Activated T-cell treated with anti-CD3 and anti-CD28 coated beads for 1 hour (primary cell): Measurements from ENCODE around the gene GSTT2.
"Not testable (repeated sequence)": the region's sequence is repeated elsewhere in the genome, so short reads cannot be mapped to it uniquely, and the experiment has no call there.

Experiments used
- DNase-seq: peaks from one replicate; pipeline ENCODE4 v3.0.0-alpha.2; 2020; ENCODE audit warnings: low read depth

Gene GSTT2

DNA sequence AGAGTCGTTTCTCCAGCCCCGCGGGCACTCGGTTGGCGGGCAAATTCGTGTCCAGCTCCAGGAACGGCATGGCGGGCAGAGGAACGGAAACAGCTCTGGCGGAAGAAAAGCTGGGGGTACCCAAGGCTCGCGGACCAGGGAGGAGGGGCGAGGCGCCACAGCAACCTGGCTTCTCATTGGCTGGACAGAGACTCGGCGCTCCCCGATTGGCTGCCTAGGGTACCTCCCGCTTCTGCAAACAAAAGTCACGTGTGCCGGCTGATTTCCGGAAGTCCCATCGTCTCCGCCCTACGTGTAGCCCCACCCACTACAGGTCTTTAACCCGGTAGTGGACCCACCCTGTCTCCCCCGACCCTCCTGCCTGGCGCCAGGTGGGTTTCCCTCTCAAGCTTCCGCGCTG is 5.6 kb upstream of the GSTT2 start, which contains the start of gene DDT:
TSS of gene DDT (minus strand) at position 97 of the 400 bp plus-strand sequence. CDS start at position 70, 27 bp downstream.
- DNase-seq = not testable (repeated sequence)

DNA sequence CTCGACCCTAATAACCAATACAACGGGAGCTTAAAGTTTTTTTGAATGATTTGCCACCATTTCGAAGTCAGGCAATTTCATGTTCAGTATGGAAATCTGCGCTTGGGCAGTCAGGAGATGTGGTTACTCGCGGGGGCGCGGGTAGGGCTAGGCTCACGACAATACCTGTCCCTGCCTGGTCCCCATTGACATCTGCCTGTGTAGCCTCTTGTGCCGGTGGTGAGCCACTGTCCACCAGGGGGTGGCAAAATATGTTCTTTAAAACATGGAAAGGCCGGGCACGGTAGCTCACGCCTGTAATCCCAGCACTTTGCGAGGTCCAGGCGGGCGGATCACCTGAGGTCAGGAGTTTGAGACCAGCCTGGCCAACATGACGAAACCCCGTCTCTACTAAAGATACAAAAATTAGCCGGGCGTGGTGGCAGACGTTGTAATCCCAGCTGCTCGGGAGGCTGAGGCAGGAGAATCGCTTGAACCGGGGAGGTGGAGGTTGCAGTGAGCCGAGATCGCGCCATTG is 5.0 kb upstream of the GSTT2 start:
- DNase-seq = not testable (repeated sequence)

DNA sequence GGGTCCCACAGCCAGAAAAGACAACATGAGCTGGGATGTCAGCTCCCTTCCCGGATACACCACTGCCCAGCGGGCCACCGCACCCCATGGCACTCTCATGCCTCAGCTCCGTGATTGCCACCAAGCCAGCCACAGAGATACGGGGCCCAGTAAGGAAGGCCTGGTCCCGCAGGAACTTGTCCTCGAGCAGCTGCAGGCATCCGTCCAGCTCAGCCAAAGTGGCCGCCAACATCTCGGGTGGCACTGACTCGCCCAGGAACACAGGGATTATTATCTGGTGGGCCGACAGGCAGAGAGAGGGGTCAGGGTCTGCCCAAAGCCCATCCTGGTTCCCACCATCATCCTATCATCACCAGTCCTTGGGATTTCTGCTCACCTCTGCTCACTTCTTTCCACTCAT is 2.6 kb upstream of the GSTT2 start:
- DNase-seq = not testable (repeated sequence)

DNA sequence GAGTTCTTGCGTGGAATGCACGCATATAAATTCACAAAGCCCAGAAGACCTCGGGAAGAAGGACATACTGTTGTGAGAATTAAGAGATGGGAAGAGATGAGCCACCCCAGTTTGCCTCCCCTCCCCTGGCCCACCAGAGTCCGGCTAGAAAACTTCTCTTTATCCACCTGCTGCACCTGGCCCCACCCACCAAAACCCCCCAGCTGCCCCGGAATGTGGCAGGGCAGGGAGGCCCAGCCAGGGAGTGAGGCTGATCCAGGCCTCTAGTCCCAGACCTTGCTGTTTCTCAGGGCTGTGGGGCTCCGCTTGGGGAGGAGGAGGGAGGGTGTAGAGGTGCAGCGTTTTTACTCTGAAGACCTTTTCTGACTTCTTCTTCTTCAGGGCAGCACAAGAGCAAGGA is 633 bp downstream of the GSTT2 start:
- not testable (repeated sequence) for DNase-seq

DNA sequence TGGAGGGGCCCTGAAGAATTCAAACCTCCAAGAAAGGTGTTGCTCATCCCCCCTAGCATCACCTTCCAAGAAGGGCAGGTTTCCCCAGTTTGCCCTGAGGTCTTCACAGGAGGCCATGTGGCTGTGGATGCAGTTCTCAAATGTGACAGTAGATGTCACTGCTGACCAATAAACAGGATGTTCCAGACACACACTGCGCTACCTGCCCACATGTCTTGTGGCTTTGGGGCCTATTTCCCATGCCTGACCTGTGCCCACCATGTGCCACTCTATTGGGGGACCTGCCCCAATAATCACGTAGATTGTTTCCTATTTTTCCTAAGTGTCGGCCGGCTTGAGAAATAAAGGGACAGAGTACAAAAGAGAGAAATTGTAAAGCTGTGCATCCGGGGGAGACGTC is 4.5 kb downstream of the GSTT2 start:
- DNase-seq = no peak

DNA sequence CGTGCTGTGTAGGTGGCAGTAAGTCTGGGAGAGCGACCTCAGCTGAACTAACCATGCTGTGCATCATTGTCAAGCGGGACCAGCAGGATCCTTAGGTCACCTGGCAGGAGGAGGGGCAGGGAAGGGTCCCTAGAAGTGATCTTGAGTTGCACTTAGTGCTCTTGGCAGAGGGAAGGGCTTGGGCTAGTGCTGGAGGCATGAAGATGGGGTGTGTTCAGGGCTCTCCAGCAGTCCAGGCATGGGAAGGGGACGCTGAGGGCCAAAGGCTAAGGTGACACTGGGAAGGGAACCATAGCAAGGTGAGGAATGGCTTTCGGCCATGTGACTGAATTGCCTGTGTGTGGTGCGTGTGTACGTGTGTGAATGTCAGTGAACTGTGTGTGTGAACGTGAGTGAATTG is 6.2 kb downstream of the GSTT2 start:
- not testable (repeated sequence) for DNase-seq

DNA sequence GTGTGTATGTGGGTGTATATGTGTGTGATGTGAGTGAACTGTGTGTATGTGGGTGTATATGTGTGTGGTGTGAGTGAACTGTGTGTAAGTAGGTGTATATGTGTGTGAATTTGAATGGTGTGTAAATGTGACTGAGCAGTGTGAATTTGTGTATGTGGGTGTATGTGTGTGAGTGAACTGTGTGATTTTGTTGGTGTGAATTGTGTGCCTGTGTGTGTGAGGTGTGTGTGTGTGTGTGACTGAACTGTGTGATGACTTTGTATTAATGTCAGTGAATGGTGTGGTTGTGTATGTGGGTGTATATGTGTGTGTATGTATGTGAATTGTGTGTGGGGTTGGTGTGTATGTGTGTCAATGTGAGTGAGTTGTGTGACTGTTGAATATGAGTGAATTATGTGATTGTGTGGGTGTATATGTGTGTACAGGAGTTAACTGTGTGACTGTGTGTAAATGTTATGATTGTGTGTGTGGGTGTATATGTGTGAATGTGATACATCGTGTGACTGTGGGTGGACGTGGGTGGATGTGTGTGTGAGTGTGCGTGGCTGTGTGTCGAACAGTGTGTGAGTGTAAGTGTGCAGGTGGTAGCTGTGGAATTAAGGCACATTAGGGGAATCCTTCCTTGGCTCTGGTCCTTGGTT is 6.7 kb downstream of the GSTT2 start:
- DNase-seq = not testable (repeated sequence)

DNA sequence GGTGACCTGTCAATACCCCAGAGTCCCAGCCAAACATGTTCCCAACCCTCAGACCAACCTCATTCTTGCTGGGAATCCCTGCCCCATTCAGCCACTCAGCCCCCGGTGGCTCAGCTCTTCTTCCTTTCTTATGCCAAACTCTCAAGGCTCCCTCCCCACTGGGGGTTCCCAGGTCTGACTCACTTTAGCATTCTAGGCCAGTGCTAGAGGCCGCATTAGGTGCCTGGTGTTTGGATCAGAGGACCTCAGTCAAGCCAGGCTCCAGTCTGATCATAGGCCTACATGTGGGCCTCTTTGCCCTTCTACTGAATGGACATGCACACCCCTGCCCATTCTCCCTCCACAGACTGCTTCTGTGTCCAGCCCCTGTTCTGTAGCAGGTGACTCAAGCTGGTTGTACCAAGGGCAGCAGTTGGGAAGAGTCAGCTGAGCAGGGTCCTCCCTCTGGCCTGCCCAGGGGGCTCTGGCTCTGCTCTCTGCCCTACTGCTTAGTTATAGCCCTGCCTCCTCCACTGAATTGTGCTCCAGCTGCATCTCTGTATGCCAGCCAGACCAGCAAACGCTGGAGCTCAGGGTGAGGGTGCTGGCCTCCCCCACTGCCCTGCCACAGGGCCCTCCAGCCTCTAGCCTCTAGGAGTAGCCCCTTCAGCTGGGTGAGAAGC is 9.8 kb downstream of the GSTT2 start:
- not testable (repeated sequence) for DNase-seq

DNA sequence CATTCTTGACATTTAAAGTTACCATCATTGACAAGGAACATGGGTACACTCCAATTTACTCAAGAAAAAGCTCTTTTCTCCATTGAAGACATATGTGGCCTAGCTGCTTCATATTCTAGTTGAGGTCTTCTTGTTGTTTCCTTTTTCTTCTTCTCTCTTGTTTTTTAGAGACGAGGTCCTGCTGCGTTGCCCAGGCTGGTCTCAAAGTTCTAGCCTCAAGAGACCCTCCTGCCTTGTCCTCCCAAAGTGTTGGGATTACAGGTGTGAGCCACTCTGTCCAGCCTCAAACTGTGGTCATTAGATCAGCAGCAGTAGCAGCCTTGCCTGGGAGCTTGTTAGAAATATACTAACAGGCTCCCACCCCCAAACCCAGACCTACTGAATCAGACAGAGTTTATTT is 13.1 kb downstream of the GSTT2 start:
- not testable (repeated sequence) for DNase-seq

DNA sequence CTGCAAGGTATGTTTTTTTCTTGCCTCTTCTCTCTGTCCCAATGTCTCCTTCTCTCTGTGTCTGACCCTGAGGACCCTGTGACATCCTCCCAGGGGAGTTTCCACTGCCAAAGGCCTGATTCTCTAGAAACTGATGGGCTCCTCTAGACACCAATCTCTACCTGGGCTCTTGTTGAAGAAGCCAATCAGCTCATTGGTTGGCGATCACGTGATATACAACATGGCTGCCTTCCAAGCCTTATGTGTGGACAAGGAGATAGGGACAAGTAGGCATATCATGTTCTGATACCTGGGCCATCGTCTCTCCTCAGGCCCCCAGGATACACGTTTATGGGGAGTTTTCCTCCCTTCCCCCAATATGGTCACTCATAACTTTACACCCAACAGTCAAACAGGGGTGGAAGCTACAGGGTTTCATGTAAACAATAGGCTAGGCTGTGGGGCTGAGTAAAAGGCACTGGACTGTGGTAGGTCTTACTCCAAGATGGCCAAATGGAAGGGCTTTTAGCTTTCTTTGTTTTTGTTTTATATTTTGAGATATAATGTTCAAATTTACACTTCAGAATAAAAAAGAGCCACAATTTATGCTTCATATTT is 13.7 kb downstream of the GSTT2 start:
- not testable (repeated sequence) for DNase-seq

DNA sequence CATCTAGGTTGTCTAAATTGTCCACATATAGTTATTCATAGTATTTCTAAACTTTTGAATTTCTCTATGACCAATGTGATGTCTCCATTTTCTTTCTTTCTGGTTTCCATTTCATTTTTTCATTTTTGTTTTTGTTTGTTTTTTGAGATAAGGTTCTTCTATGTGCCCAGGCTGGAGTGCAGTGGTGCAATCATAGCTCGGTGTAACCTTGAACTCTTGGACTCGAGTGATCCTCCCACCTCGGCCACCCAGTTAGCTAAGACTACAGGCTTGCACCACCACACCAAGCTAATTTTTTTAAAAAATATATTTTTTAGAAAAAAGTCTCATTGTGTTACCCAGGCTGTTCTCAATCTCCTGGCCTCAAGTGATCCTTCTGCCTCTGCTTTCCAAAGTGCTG is 17.2 kb downstream of the GSTT2 start:
- no peak for DNase-seq

DNA sequence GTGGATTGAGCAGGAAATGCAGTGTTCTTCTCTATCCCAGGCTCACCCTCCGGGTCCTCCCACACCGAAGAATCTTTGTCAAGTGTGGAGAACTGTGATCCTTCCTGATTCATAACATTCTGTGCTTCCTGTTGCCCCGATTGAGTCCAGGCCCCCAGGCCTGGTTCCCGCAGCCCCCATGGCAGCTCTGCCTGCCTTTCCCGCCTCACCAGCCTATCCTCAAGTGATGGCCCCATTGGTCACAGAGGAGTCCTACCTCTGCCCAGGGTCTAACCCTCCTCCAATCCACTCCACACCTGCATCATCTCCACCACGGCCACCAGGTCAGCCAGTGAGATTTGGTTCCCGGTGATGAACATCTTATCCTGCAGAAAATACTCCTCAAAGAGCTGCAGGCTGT is 19.8 kb downstream of the GSTT2 start:
- DNase-seq = not testable (repeated sequence)

DNA sequence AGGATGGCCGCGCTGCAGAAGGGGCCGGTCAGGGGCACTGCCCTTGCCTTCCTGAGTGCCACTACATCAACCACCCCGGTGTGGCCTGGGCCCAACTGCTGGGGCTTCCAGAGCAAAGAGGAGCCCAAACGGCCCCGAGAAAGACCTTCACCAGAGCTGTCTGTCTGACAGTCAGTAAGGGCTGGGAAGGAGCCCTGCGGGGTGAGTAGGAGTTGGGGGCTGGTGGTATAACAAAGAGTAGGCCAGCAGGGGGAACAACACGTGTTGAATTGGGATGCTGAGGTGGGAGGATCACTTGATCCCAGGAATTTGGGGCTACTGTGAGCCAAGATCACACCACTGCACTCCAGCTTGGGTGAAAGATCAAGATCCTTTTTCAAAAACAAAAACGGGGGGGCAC is 21.4 kb downstream of the GSTT2 start:
- no peak for DNase-seq

DNA sequence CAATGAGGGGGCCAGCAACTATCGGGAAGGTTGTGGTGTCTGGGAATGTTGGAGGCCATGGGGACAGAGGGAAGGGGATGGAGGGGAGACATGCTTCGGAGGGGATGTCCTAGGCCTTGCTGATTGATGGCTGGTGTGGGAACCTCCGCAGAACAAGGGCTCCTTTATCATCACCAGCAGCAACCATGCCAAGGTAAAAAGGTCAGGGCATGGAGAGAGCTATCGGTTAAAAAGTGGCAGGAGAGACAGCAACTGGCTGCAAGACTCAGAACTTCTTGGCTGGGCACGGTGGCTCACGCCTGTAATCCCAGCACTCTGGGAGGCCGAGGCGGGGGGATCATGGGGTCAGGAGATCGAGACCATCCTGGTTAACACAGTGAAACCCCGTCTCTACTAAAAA is 22.3 kb downstream of the GSTT2 start:
- DNase-seq = no peak

DNA sequence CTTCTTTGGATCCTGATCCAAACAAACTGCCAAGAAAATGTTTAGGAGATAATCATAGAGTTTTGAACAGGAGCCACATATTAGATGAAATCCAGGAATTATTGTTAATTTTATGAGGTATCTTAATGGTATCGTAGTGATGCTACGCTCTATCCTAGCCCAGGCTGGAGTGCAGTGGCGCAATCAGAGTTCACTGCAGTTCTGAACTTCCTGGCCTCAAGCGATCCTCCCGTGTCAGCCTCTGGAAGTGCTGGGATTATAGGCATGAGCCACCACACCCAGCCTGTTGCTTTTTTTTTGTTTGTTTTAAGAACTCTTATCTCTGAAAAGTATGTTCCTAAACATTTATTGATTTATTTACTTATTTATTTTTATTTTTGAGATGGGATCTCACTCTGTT is 22.9 kb downstream of the GSTT2 start:
- DNase-seq = no peak

DNA sequence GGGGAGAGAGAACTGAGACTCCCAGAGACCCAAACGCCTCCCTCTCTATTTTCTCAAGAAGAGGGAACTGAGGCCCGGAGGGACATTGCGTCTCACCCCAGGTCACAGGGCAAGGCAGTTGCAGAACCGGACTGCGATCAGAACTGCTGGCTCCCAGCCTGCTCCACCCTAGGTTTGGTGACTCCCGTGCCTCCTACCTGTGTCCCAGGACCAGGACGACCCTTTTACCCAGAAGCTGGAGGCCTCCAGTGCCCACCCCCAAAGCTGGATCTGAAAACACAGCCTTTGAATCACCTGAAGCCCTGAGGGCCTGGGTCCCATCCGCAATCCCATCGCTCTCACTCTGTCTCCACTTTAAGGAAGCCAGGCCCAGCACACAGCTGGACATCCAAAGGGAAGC is 24.0 kb downstream of the GSTT2 start:
- no peak for DNase-seq

DNA sequence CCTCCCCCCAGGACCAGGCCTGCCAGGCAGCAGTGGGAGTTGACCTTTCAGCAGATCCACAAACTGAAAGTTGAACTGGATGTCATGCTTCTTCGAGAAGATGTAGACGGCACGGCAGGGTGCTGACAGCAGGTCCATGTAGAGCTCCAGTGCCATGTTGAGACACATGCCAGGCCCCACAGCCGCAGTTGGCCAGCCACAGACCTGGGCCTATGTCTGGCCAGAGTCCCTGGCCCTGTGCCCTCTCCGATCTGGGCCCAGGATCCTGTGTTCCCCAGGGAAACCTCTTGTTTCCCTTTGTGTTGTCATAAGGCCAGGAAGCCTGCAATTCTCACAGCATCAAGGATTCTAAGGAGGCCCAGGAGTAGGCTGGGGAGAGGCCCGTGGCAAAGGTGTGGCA is 25.3 kb downstream of the GSTT2 start, which contains the start of gene GSTT4:
TSS of gene GSTT4 (minus strand) at position 253 of the 400 bp plus-strand sequence. CDS start at position 156, 97 bp downstream.
- DNase-seq = no peak

DNA sequence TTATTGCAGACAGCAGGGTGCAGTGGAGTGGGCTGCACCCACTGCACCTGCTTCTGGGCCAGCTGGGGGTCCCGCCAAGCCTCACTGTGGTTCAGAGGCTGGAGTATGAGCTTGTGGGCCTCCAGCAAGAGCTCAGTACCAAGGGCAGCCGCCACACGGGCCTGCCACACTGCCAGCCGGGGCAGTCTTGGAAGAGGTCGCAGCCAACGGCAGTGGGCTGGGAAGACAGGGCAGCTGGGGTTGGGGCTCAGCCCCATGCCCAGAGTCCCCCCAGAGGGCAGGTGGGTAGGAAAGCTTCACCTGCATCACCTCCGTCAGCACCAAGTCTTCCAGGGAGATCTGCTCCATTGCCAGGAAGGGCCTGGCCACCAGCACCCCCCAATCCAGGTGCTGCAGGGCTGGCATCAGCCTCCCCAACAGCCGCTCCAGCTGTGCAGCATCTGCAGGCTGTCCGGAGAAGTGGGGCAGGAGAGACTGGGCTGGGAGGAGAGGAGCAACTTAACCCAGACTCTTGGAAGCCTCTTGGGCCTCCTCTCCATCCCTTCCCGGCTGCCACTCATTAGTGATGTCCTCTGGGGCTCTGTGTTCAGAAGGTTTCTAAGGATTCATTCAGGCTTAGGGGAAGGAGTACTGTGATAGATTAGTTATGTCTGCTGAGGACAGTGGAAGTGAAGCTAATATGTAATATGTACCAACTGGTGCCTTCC is 26.4 kb downstream of the GSTT2 start:
- no peak for DNase-seq

DNA sequence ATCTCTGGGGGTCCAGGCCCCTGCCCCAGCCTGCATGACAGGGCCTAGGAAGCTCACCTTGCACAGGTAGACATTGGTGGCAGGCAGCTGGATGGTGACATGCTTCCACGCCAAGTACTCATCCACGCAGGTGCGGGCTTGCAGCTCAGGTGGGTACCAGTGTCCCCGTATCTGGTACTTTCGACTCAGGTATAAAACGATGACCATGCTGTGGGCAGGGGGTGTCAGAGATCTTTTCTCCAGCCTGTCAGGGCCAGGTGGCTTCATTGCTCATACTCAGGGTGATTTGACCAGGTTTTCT is 26.9 kb downstream of the GSTT2 start:
- no peak for DNase-seq

DNA sequence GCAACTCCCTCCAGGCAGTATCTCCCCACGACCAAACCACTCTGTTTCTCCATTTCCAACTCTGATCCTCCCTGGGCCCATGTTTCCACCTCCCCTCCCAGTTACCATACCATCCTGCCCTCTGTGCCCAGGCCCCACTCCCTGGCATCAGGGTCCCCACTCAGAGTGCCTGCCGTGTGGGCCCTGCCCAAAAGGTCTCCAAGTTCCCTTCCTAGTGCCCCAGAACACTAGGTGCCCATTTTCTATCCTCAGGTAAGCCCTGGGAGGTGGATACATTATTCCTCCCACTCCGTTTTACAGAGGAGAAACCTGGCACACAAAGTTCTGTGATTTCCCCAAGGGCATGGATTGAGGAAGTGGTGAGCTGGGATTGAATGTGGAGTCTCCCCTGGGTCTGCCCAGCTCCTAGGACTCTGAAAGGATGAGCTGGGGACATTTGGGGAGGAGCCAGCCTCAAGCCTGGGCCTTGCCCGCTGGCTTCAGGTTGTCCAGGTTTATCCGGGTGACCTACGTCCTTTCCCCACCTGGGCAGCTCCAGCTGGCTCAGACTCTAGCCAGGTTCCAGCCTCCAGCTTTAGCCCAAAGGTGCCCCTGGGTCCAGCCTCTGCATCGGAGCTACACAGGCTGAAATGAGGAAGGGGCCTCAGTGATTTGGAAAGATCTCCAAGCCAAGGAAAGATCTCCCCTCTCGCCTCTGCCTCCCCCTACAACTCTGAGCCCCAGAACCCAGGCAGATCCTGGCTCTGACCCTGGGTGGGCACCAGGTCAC is 27.5 kb downstream of the GSTT2 start:
- DNase-seq = no peak

DNA sequence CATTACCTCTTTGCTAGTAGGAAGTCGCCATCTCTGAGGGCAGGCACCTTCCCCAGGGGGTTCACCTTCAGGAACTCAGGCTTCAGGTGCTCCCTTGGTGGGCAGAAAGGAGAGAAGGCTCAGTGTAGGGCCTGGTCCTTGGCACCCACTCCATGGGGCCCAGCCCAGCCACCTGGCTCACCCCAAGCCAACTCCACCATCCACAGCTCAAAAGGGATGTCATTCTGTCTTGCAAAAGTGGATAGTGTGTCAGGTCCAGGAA is 28.0 kb downstream of the GSTT2 start:
- no peak for DNase-seq
